H9 (cell line): ENCODE data around the gene STXBP6. TPM values are rescaled to one million over a fixed set of nuclear protein-coding genes. Genes with fewer than 3 reads are reported as not detected.

Experiments used
- DNase-seq: peaks from one replicate; pipeline ENCODE4 v3.0.0-alpha.2; 2017
- H2AFZ ChIP-seq: one replicate; pipeline ENCODE4 v1.6.1; 2013; ENCODE audit warnings: mild to moderate bottlenecking, low read length, control low read depth, moderate library complexity
- H2AK5ac ChIP-seq: 2 replicates; pipeline ENCODE4 v1.6.1; 2013; ENCODE audit warnings: low read length, control low read depth, mixed read lengths; ENCODE audit not compliant: insufficient read length
- H2BK120ac ChIP-seq: one replicate; pipeline ENCODE4 v1.6.1; 2013; ENCODE audit warnings: low read depth, mild to moderate bottlenecking, low read length, control low read depth, inconsistent platforms; ENCODE audit not compliant: poor library complexity, severe bottlenecking
- H2BK12ac ChIP-seq: 2 replicates; pipeline ENCODE4 v1.6.1; 2013; ENCODE audit warnings: low read length, control low read depth, mixed read lengths, low read depth; ENCODE audit not compliant: insufficient read length
- H2BK15ac ChIP-seq: 2 replicates; pipeline ENCODE4 v1.6.1; 2013; ENCODE audit warnings: low read depth, low read length, control low read depth
- H2BK20ac ChIP-seq: one replicate; pipeline ENCODE4 v1.6.1; 2013; ENCODE audit warnings: low read depth, mild to moderate bottlenecking, low read length, control low read depth, inconsistent platforms; ENCODE audit not compliant: poor library complexity, severe bottlenecking
- H2BK5ac ChIP-seq: 2 replicates; pipeline ENCODE4 v1.6.1; 2013; ENCODE audit warnings: low read length, control low read depth, mixed read lengths; ENCODE audit not compliant: insufficient read length
- H3K14ac ChIP-seq: 2 replicates; pipeline ENCODE4 v1.6.1; 2013; ENCODE audit warnings: low read length, control low read depth; ENCODE audit not compliant: insufficient read depth
- H3K18ac ChIP-seq: 2 replicates; pipeline ENCODE4 v1.6.1; 2013; ENCODE audit warnings: low read depth, mild to moderate bottlenecking, mixed read lengths, low read length, control low read depth; ENCODE audit not compliant: insufficient read length
- H3K23ac ChIP-seq: 2 replicates; pipeline ENCODE4 v1.6.1; 2013; ENCODE audit warnings: low read length, control low read depth, mixed read lengths, low read depth; ENCODE audit not compliant: insufficient read length
- H3K23me2 ChIP-seq: 2 replicates; pipeline ENCODE4 v1.6.1; 2013; ENCODE audit warnings: low read depth, mild to moderate bottlenecking, mixed read lengths, low read length, control low read depth; ENCODE audit not compliant: insufficient read length, poor library complexity, severe bottlenecking
- H3K27ac ChIP-seq: 2 replicates; pipeline ENCODE4 v1.5.1; 2013; ENCODE audit warnings: low read length, control low read depth, mixed read lengths, low read depth; ENCODE audit not compliant: insufficient read length
- H3K27me3 ChIP-seq: 2 replicates; pipeline ENCODE4 v1.6.1; 2013; ENCODE audit warnings: low read length, control low read depth, inconsistent platforms; ENCODE audit not compliant: insufficient read depth
- H3K4ac ChIP-seq: 2 replicates; pipeline ENCODE4 v1.6.1; 2013; ENCODE audit warnings: low read depth, mild to moderate bottlenecking, control low read depth, inconsistent platforms, low read length, moderate library complexity
- H3K4me1 ChIP-seq: 2 replicates; pipeline ENCODE4 v1.6.1; 2013; ENCODE audit warnings: low read length, control low read depth, inconsistent platforms; ENCODE audit not compliant: insufficient read depth
- H3K4me2 ChIP-seq: 2 replicates; pipeline ENCODE4 v1.6.1; 2013; ENCODE audit warnings: low read length, control low read depth, mixed read lengths; ENCODE audit not compliant: insufficient read length, insufficient read depth
- H3K56ac ChIP-seq: 2 replicates; pipeline ENCODE4 v1.6.1; 2013; ENCODE audit warnings: low read depth, mild to moderate bottlenecking, mixed read lengths, low read length, control low read depth; ENCODE audit not compliant: insufficient read length
- H3K79me1 ChIP-seq: 2 replicates; pipeline ENCODE4 v1.6.1; 2013; ENCODE audit warnings: low read depth, mild to moderate bottlenecking, moderate library complexity, low read length, control low read depth, inconsistent platforms; ENCODE audit not compliant: insufficient read depth, poor library complexity, severe bottlenecking
- H3K79me2 ChIP-seq: 2 replicates; pipeline ENCODE4 v1.6.1; 2013; ENCODE audit warnings: low read length, control low read depth, inconsistent platforms; ENCODE audit not compliant: insufficient read depth
- H3K9ac ChIP-seq: 2 replicates; pipeline ENCODE4 v1.6.1; 2013; ENCODE audit warnings: low read length, control low read depth, mixed read lengths; ENCODE audit not compliant: insufficient read length; ENCODE audit errors: extremely low read depth
- H3K9me3 ChIP-seq: one replicate; pipeline ENCODE4 v1.6.1; 2013; ENCODE audit warnings: low read depth, low read length, inconsistent platforms; ENCODE audit not compliant: control insufficient read depth
- H3T11ph ChIP-seq: one replicate; pipeline ENCODE4 v1.6.1; 2013; ENCODE audit warnings: mild to moderate bottlenecking, low read length, control low read depth, inconsistent platforms
- H4K20me1 ChIP-seq: one replicate; pipeline ENCODE4 v1.6.1; 2013; ENCODE audit not compliant: control insufficient read depth, insufficient read length, insufficient read depth
- H4K5ac ChIP-seq: 2 replicates; pipeline ENCODE4 v1.6.1; 2013; ENCODE audit warnings: low read depth, mild to moderate bottlenecking, mixed read lengths, low read length, control low read depth; ENCODE audit not compliant: insufficient read length
- H4K8ac ChIP-seq: replicated peaks from 2 replicates; pipeline ENCODE4 v1.6.1; 2013; ENCODE audit warnings: low read length, control low read depth, mixed read lengths, low read depth; ENCODE audit not compliant: insufficient read length
- H4K91ac ChIP-seq: 2 replicates; pipeline ENCODE4 v1.6.1; 2013; ENCODE audit warnings: low read depth, mild to moderate bottlenecking, moderate library complexity, mixed read lengths, low read length, control low read depth; ENCODE audit not compliant: insufficient read length
- H3K27ac Mint-ChIP-seq, 3 experiments: 2 replicates in 2 of 3; 3 replicates in 1 of 3; pipeline ENCODE4 v1.8.0; 2020 to 2021; ENCODE audit warnings: mixed read lengths in 3 of 3, mild to moderate bottlenecking in 1 of 3, moderate library complexity in 1 of 3
- H3K27me3 Mint-ChIP-seq: 2 replicates; pipeline ENCODE4 v1.8.0; 2021; ENCODE audit warnings: low read depth, mild to moderate bottlenecking, moderate library complexity, mixed read lengths
- H3K36me3 Mint-ChIP-seq, 3 experiments: 2 replicates in 2 of 3; 3 replicates in 1 of 3; pipeline ENCODE4 v1.8.0; 2020 to 2021; ENCODE audit warnings: low read depth in 3 of 3, mixed read lengths in 3 of 3; ENCODE audit not compliant: insufficient read depth in 1 of 3
- H3K4me1 Mint-ChIP-seq, 2 experiments: 2 replicates each; pipeline ENCODE4 v1.8.0; 2020; ENCODE audit warnings: mixed read lengths in 2 of 2
- H3K4me3 Mint-ChIP-seq, 2 experiments: 2 replicates in 1 of 2; 3 replicates in 1 of 2; pipeline ENCODE4 v1.8.0; 2020 to 2021; ENCODE audit warnings: mild to moderate bottlenecking in 2 of 2, mixed read lengths in 2 of 2, moderate library complexity in 1 of 2
- H3K9me3 Mint-ChIP-seq, 2 experiments: 2 replicates in 1 of 2; 3 replicates in 1 of 2; pipeline ENCODE4 v1.8.0; 2020; ENCODE audit warnings: mild to moderate bottlenecking in 2 of 2, mixed read lengths in 2 of 2, moderate library complexity in 1 of 2
- whole genome bisulfite sequencing: extraction: QIAGEN DNeasy Blood & Tissue Kit; methylation state at CpG from one replicate; pipeline ENCODE4 v1.1.7; 2013; ENCODE audit warnings: missing lambda C conversion rate, low lambda C conversion rate, mixed read lengths; ENCODE audit not compliant: insufficient read length; ENCODE audit errors: extremely low coverage; 5-methylcytosine and 5-hydroxymethylcytosine counted together
- total RNA-seq: library from RNA; stranded (reverse); gene quantifications from 2 replicates; pipeline ENCODE4 v1.2.1, GENCODE V29; 2021
- TF ChIP-seq, protein P1 (sequence below): fragments of 200-600 bp; sonication (generic); conservative IDR thresholded peaks from 3 replicates; pipeline ENCODE4 v1.8.0; 2021; ENCODE audit warnings: antibody characterized with exemption, mild to moderate bottlenecking

STXBP6 gene
- total RNA-seq, 1 experiment from 2014 or later = 3.6 TPM

DNA sequence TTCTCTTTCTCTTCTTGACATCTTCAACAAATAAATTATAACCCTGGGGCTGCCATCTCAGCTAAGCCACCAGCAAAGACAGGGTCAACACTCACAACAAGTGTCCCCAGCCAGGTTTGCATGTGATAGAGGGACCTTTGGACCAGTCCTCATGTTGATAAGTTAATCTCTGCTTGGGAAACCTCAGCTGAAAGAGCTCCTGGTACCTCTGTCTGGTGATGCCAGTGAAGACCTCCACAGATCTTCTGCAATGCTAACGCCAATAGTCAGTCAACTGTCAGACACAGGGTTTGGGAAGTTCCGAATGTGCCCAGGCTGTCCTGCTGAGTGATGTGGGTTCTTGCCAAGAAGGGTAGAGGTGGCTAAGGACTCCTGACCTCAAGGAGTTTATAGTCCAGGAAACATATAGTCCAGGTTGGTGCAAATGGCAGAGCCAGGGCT lies 236.1 kb downstream of the STXBP6 start:
- Histone ChIP-seq H3T11ph (no peak overlapping the region), H3K4me1 (no peaks in the 10 kb centered on the region), H3K23ac (no peak overlapping the region), H2BK120ac (no peak overlapping the region), H3K14ac (no peak overlapping the region), H3K79me2 (no peaks in the 10 kb centered on the region), H2BK12ac (no peak overlapping the region), H4K20me1 (no peaks in the 10 kb centered on the region), H4K5ac (no peak overlapping the region), H3K4me2 (no peak overlapping the region), H3K27me3 (no peaks in the 10 kb centered on the region), H2BK5ac (no peak overlapping the region), H3K4ac (no peak overlapping the region), H3K79me1 (no peaks in the 10 kb centered on the region), H2BK20ac (no peak overlapping the region), H2AK5ac (no peak overlapping the region), H3K9me3 (no peaks in the 10 kb centered on the region), H3K9ac (no peak overlapping the region), H3K23me2 (no peaks in the 10 kb centered on the region), H3K18ac (no peak overlapping the region), H2AFZ (no peak overlapping the region), H2BK15ac (no peak overlapping the region), H4K91ac (no peak overlapping the region), H3K56ac (no peak overlapping the region), H3K27ac (no peak overlapping the region), H4K8ac (no peak overlapping the region)
- Mint-ChIP-seq H3K27me3 (no peaks in the 10 kb centered on the region), H3K4me1 (peaks cover 6 to 13% of the 10 kb centered on the region in 2 experiments), H3K36me3 (no peaks in the 10 kb centered on the region), H3K4me3 (no peak overlapping the region), H3K27ac (no peak overlapping the region), H3K9me3 (no peaks in the 10 kb centered on the region)
- TF ChIP-seq, protein P1, sequence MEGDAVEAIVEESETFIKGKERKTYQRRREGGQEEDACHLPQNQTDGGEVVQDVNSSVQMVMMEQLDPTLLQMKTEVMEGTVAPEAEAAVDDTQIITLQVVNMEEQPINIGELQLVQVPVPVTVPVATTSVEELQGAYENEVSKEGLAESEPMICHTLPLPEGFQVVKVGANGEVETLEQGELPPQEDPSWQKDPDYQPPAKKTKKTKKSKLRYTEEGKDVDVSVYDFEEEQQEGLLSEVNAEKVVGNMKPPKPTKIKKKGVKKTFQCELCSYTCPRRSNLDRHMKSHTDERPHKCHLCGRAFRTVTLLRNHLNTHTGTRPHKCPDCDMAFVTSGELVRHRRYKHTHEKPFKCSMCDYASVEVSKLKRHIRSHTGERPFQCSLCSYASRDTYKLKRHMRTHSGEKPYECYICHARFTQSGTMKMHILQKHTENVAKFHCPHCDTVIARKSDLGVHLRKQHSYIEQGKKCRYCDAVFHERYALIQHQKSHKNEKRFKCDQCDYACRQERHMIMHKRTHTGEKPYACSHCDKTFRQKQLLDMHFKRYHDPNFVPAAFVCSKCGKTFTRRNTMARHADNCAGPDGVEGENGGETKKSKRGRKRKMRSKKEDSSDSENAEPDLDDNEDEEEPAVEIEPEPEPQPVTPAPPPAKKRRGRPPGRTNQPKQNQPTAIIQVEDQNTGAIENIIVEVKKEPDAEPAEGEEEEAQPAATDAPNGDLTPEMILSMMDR = no peak
- WGBS = no CpG with 5 or more reads among the region's 2 CpGs
- no peak for DNase-seq
